PFSK-1 (cell line): ENCODE measurements around the gene RPL29.

Experiments used
- POLR2AphosphoS5 ChIP-seq: IDR thresholded peaks from 2 replicates; pipeline ENCODE4 v1.6.1; 2012; ENCODE audit warnings: low read depth, mild to moderate bottlenecking, control low read depth, low read length, moderate library complexity
- TAF1 ChIP-seq: IDR thresholded peaks from 2 replicates; pipeline ENCODE4 v1.6.1; 2012; ENCODE audit warnings: low read length, control low read depth, borderline replicate concordance; ENCODE audit not compliant: insufficient read depth
- TF ChIP-seq, protein P1 (sequence below), 2 experiments: IDR thresholded peaks; 2 replicates each; pipeline versions ENCODE4 v1.6.1 to v1.8.0; 2011 to 2012; ENCODE audit warnings: low read depth in 2 of 2, low read length in 2 of 2, control low read depth in 1 of 2, inconsistent platforms in 1 of 2, mild to moderate bottlenecking in 1 of 2, moderate library complexity in 1 of 2; ENCODE audit not compliant: insufficient read depth in 1 of 2

DNA sequence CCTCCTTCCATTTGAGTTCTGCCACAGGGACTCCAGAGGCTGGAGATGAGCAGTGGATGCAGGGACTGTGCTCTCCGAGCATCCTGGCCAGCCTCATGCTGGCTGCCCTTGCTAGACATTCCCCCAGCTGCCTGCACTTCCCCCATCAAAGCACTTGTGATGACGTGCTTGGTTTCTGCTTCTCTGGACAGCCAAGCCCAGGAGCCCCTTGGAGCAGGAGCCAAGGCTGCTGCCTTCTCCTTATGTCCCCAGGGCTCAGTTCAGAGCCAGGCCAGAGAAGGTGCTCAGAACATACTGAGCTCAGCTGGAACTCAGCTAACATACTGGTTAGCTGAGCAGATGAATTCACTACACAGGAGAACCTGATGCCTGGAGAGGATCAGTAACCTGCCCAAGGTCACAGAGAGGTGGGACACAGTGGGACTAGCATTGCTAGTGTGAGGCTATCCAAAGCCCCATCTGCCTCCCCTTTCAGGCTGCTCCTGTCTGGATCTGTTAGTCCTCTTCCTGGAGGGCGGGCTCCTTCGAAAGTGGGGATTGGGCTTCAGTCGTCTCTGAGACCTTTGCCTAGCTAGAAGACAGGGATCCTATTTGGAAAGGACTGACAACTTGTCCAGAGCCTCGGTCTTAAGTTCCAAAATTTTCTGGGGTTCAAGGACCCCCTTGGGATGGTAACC lies 32.7 kb downstream of the RPL29 start:
- TF ChIP-seq POLR2AphosphoS5: no peak
- TF ChIP-seq, protein P1, sequence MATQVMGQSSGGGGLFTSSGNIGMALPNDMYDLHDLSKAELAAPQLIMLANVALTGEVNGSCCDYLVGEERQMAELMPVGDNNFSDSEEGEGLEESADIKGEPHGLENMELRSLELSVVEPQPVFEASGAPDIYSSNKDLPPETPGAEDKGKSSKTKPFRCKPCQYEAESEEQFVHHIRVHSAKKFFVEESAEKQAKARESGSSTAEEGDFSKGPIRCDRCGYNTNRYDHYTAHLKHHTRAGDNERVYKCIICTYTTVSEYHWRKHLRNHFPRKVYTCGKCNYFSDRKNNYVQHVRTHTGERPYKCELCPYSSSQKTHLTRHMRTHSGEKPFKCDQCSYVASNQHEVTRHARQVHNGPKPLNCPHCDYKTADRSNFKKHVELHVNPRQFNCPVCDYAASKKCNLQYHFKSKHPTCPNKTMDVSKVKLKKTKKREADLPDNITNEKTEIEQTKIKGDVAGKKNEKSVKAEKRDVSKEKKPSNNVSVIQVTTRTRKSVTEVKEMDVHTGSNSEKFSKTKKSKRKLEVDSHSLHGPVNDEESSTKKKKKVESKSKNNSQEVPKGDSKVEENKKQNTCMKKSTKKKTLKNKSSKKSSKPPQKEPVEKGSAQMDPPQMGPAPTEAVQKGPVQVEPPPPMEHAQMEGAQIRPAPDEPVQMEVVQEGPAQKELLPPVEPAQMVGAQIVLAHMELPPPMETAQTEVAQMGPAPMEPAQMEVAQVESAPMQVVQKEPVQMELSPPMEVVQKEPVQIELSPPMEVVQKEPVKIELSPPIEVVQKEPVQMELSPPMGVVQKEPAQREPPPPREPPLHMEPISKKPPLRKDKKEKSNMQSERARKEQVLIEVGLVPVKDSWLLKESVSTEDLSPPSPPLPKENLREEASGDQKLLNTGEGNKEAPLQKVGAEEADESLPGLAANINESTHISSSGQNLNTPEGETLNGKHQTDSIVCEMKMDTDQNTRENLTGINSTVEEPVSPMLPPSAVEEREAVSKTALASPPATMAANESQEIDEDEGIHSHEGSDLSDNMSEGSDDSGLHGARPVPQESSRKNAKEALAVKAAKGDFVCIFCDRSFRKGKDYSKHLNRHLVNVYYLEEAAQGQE (IDR thresholded peaks at IDR 0.05; ENCODE audit: insufficient read depth in 1 of 2, low read depth in 2 of 2, low read length in 2 of 2): no peak
- TF ChIP-seq TAF1: no peak
